Lung (tissue), 12 donors: ENCODE measurements around the gene ASAP2. TPM values are rescaled to one million over a fixed set of nuclear protein-coding genes. Genes with fewer than 3 reads are reported as not detected.

Source experiments
- ATAC-seq: fragments of 200-7000 bp; cut with Tn5 transposase; one replicate; pipeline ENCODE4 v1.9.1; 2020; ENCODE audit warnings: moderate number of reproducible peaks; ENCODE audit not compliant: insufficient read depth, low FRiP score
- DNase-seq, 3 donors: peaks; one replicate each; pipeline ENCODE4 v3.0.0-alpha.2; 2013 to 2017
- H3K27ac ChIP-seq, 2 donors: one replicate each; pipeline ENCODE4 v1.5.1; 2013; ENCODE audit warnings: mild to moderate bottlenecking in 2 of 2, moderate library complexity in 2 of 2, control low read depth in 1 of 2, inconsistent platforms in 1 of 2, low read depth in 1 of 2, low read length in 1 of 2
- H3K27me3 ChIP-seq, 3 donors: one replicate each; pipeline ENCODE4 v1.5.1; 2013; ENCODE audit warnings: low read length in 2 of 3; ENCODE audit not compliant: control insufficient read depth in 3 of 3, insufficient read depth in 3 of 3
- H3K36me3 ChIP-seq, 4 donors: one replicate each; pipeline ENCODE4 v1.5.1; 2013; ENCODE audit warnings: low read length in 4 of 4, mild to moderate bottlenecking in 1 of 4, moderate library complexity in 1 of 4; ENCODE audit not compliant: control insufficient read depth in 4 of 4, insufficient read depth in 4 of 4
- H3K4me1 ChIP-seq, 5 donors: one replicate each; pipeline ENCODE4 v1.5.1; 2013; ENCODE audit warnings: low read length in 5 of 5, mild to moderate bottlenecking in 2 of 5, moderate library complexity in 1 of 5; ENCODE audit not compliant: control insufficient read depth in 5 of 5, insufficient read depth in 5 of 5
- H3K4me3 ChIP-seq: one replicate; pipeline ENCODE4 v1.5.1; 2013; ENCODE audit warnings: mild to moderate bottlenecking, control low read depth, moderate library complexity
- H3K9ac ChIP-seq, 2 donors: one replicate each; pipeline ENCODE4 v1.5.1; 2013; ENCODE audit warnings: low read length in 2 of 2, control low read depth in 1 of 2; ENCODE audit not compliant: insufficient read depth in 1 of 2
- H3K9me3 ChIP-seq, 4 donors: one replicate each; pipeline ENCODE4 v1.5.1; 2013; ENCODE audit warnings: low read length in 3 of 4, mild to moderate bottlenecking in 1 of 4, moderate library complexity in 1 of 4; ENCODE audit not compliant: control insufficient read depth in 4 of 4, insufficient read depth in 3 of 4
- CTCF ChIP-seq: IDR thresholded peaks from 2 replicates; pipeline ENCODE4 v1.5.1; 2012; ENCODE audit warnings: mild to moderate bottlenecking; ENCODE audit errors: control extremely low read depth, extremely low read depth
- WGBS, 2 donors: extraction: QIAGEN DNeasy Blood & Tissue Kit; methylation state at CpG; one replicate each; pipeline ENCODE4 v1.1.7; 2013; 5-methylcytosine and 5-hydroxymethylcytosine counted together
- polyA plus RNA-seq, 2 donors: library from polyadenylated mRNA; stranded (reverse); fragments of 200-250 nt; gene quantifications; one replicate each; pipeline ENCODE4 v1.2.1, GENCODE V29; 2013
- total RNA-seq, 2 donors: library from RNA; depleted of rRNA in 1 of 2; stranded (reverse); fragments of >200 nt in 1 of 2; gene quantifications; one replicate each; pipeline ENCODE4 v1.2.1, GENCODE V29; 2014 to 2021
- donor health status: control.
- donor health status: control.
- donor health status: Bipolar disorder and iron deficiency.
- donor health status: healthy.
- donor health status: DM: yes; HTN: yes; CAD: no.

The ASAP2 gene
- total and polyA plus RNA-seq, 4 donors, result 7.4 to 30.9 (median 17.0) TPM

DNA sequence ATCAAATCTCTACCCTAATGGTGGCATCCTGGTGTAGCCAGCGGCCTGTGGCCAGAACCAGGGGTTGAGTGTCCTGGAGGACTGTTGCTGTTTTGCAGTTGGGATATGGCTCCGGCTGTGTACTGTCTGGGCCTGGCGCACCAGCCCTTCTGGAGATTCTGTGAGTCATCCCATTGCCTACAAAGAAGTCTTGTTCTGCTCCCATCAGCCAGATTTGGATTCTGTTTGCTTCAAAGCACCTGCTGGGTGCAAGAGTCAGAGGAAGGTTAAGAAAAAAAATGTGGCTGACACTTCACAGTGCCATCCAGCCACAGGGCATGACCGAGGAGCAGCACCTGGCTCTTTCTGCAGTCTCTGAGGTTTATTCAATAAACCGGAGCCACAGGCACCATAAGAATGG is 41.0 kb upstream of the ASAP2 start:
- no peak overlapping the region for H3K27ac ChIP-seq
- H3K4me1 ChIP-seq, result peaks cover 0 to 13% (median 10%) of the 10 kb centered on the region in 5 donors
- no peak for TF ChIP-seq CTCF
- no peak for ATAC-seq
- no peaks in the 10 kb centered on the region for H3K27me3 ChIP-seq
- WGBS, 2 donors, result 95 to 99% methylated on average over 5 of the region's 5 CpGs
- DNase-seq, result no peak
- no peak overlapping the region for H3K4me3 ChIP-seq
- H3K9me3 ChIP-seq, result no peaks in the 10 kb centered on the region
- no peak overlapping the region for H3K9ac ChIP-seq
- H3K36me3 ChIP-seq, result no peaks in the 10 kb centered on the region

GRCh38 chr2:9166579-9167377 is 39.8 kb upstream of the ASAP2 start:
- H3K9ac ChIP-seq, result no peak overlapping the region
- DNase-seq (no peak), ATAC-seq (peak; percentile 8)
- H3K36me3 ChIP-seq, result no peaks in the 10 kb centered on the region
- no peaks in the 10 kb centered on the region for H3K9me3 ChIP-seq
- no peak overlapping the region for H3K4me3 ChIP-seq
- H3K27ac ChIP-seq, result no peak overlapping the region
- no peaks in the 10 kb centered on the region for H3K27me3 ChIP-seq
- WGBS, 2 donors, result 85% methylated on average over 11 of the region's 11 CpGs
- TF ChIP-seq CTCF, result no peak
- peaks cover 0 to 13% (median 10%) of the 10 kb centered on the region in 5 donors for H3K4me1 ChIP-seq

DNA sequence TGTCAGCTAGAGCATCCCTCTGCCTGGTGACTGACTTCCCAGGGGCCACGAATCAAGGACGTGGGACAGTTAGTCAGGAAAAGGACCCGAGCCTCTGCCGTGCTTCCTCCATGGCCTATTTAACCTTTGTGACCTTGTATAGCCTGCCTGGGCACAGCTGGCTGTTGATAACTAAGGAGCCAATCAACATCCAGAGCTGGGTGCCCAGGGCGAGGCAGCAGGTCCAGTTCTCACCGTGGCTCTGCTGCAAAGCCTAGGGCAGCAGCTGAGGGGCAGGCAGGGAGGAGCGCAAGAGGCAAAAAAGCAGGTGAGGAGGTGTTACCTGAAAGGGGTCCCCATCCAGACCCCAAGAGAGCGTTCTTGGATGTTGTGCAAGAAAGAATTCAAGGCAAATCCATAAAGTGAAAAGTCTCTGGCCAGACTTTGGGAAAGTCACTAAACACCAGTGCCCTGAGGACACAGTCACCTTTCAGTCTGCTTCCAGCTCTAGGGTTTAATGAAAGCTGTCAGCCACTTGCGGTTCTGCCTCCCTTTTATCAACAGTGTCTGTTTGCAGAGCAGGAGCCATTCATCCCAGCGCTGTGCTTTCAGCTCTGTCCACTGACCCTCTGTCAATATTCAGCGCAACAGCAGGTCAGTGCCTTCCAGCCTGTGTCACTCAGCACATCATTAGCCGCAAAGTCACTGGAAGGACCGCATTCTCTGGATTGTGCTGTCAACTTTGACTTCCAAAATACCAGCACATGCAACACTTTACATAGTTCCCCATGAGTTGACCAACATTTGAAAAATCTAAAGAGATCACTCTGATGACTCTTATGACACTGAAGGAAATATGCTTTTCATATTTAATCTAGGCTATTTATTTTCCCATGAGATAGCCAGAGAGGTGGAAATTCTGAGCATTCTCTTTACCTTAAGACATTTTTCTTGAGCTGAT is 38.6 kb upstream of the ASAP2 start:
- Histone ChIP-seq H3K4me1 (peaks cover 0 to 13% (median 10%) of the 10 kb centered on the region in 5 donors), H3K27ac (no peak overlapping the region), H3K36me3 (no peaks in the 10 kb centered on the region), H3K9ac (no peak overlapping the region), H3K4me3 (no peak overlapping the region), H3K9me3 (no peaks in the 10 kb centered on the region), H3K27me3 (no peaks in the 10 kb centered on the region)
- 75 to 84% methylated on average over 13 of the region's 13 CpGs for WGBS, 2 donors
- no peak for TF ChIP-seq CTCF
- no peak for ATAC-seq
- DNase-seq, result peak in 2 of 3 donors; percentile 23 to 39
